Measurements from ENCODE around the gene PAM.
"Not testable (repeated sequence)": the region's sequence is repeated elsewhere in the genome, so short reads cannot be mapped to it uniquely, and the experiment has no call there.

PAM gene

GRCh38 chr5:103000089-103000488, 245.0 kb downstream of the PAM start:
- no peak for DNase-seq (ENCODE audit: low read depth)

- no peak for DNase-seq (ENCODE audit: low read depth)
These were observed 248.8 kb downstream of the PAM start for GRCh38 chr5:103003872-103004271.

GRCh38 chr5:103005276-103005675, 250.2 kb downstream of the PAM start:
- DNase-seq (ENCODE audit: low read depth): no peak

- no peak for DNase-seq (ENCODE audit: low read depth)
These were observed 251.8 kb downstream of the PAM start for GRCh38 chr5:103006921-103007320.

- no peak for DNase-seq (ENCODE audit: low read depth)
These were observed 255.1 kb downstream of the PAM start for GRCh38 chr5:103010168-103010567.

GRCh38 chr5:103013933-103014552, 258.9 kb downstream of the PAM start:
- DNase-seq (ENCODE audit: low read depth): no peak

GRCh38 chr5:103014983-103015382, 259.9 kb downstream of the PAM start:
- DNase-seq (ENCODE audit: low read depth): no peak

- no peak for DNase-seq (ENCODE audit: low read depth)
These were observed 261.1 kb downstream of the PAM start for GRCh38 chr5:103016167-103016566.

GRCh38 chr5:103019804-103020203, 264.7 kb downstream of the PAM start:
- no peak for DNase-seq (ENCODE audit: low read depth)

- peak; percentile 28 for DNase-seq (ENCODE audit: low read depth)
These were observed 266.2 kb downstream of the PAM start for GRCh38 chr5:103021314-103021713.

GRCh38 chr5:103027267-103027666, 272.2 kb downstream of the PAM start:
- no peak for DNase-seq (ENCODE audit: low read depth)

GRCh38 chr5:103031607-103032006, 276.5 kb downstream of the PAM start:
- DNase-seq (ENCODE audit: low read depth): no peak

- DNase-seq (ENCODE audit: low read depth): no peak
These were observed 278.6 kb downstream of the PAM start for GRCh38 chr5:103033696-103034095.

- DNase-seq (ENCODE audit: low read depth): no peak
These were observed 279.7 kb downstream of the PAM start for GRCh38 chr5:103034662-103035392.

- no peak for DNase-seq (ENCODE audit: low read depth)
These were observed 280.6 kb downstream of the PAM start for GRCh38 chr5:103035701-103036100.

- DNase-seq (ENCODE audit: low read depth): no peak
These were observed 281.5 kb downstream of the PAM start for GRCh38 chr5:103036601-103037000.

- DNase-seq (ENCODE audit: low read depth): no peak
These were observed 282.8 kb downstream of the PAM start for GRCh38 chr5:103037673-103038455.

GRCh38 chr5:103041071-103041676, 286.1 kb downstream of the PAM start:
- DNase-seq (ENCODE audit: low read depth): no peak

- DNase-seq (ENCODE audit: low read depth): not testable (repeated sequence)
These were observed 291.6 kb downstream of the PAM start for GRCh38 chr5:103046706-103047105.

- DNase-seq (ENCODE audit: low read depth): no peak
These were observed 302.4 kb downstream of the PAM start for GRCh38 chr5:103057208-103058130.

- no peak for DNase-seq (ENCODE audit: low read depth)
These were observed 304.4 kb downstream of the PAM start for GRCh38 chr5:103059525-103059924.
